NB4 (cell line): ENCODE data around the gene SLC25A5.
A peak's percentile ranks its signal among the peaks of the same experiment; 100 is the strongest.
"Not testable (repeated sequence)": the region's sequence is repeated elsewhere in the genome, so short reads cannot be mapped to it uniquely, and the experiment has no call there.

ENCODE experiments used
- DNase-seq: peaks from one replicate; pipeline ENCODE4 v3.0.0; 2010; ENCODE audit warnings: low read depth
- H3K4me3 ChIP-seq: one replicate; pipeline ENCODE4 v1.5.1; 2011; ENCODE audit warnings: mild to moderate bottlenecking, low read depth, low read length, moderate library complexity
- MYC ChIP-seq: IDR thresholded peaks from 2 replicates; pipeline ENCODE4 v1.6.1; 2011; ENCODE audit warnings: low read depth, low read length
- POLR2A ChIP-seq: IDR thresholded peaks from 2 replicates; pipeline ENCODE4 v1.6.1; 2011; ENCODE audit warnings: mild to moderate bottlenecking; ENCODE audit not compliant: insufficient read length; ENCODE audit errors: extremely low read depth
- TF ChIP-seq, protein P1 (sequence below): IDR thresholded peaks from 2 replicates; pipeline ENCODE4 v1.6.1; 2011; ENCODE audit warnings: low read depth, low read length
- TF ChIP-seq, protein P2 (sequence below): IDR thresholded peaks from one replicate; pipeline ENCODE4 v1.5.1; 2012; ENCODE audit warnings: low read depth, low read length

Gene SLC25A5

DNA sequence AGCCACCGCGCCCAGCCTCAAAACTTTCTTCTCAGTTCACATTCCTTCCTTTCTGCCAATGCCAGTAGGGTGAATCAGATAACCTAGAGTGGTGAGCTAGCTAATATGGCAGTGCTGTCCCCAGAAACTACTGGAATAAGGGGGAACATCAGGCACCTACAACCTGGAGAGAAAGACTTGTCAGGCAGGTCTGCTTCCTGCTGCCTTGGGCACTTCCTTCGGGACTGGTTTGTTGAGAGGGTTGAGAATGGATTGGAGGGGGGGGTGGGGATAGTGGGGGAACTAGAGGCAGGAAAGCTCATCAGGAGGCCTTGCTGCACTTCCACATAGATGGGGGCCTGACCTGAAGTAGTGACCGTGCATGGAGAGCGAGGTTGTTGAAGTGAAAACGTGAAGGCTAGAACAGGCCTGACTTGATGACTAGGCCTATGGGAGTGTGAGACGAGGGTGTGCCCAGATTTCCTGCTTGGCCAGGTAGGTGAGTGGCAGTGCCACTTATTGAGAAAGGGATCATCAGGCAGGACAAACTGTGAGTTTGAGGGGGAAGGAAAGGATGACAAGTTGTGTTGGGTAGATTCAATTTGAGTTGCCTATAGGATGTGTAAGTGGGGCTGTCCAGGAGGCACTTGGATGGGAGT, 33.4 kb downstream of the SLC25A5 start:
- no peak overlapping the region for H3K4me3 ChIP-seq
- no peak for TF ChIP-seq POLR2A
- no peak for TF ChIP-seq MYC
- TF ChIP-seq, protein P1, sequence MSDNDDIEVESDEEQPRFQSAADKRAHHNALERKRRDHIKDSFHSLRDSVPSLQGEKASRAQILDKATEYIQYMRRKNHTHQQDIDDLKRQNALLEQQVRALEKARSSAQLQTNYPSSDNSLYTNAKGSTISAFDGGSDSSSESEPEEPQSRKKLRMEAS, result no peak
- TF ChIP-seq, protein P2, sequence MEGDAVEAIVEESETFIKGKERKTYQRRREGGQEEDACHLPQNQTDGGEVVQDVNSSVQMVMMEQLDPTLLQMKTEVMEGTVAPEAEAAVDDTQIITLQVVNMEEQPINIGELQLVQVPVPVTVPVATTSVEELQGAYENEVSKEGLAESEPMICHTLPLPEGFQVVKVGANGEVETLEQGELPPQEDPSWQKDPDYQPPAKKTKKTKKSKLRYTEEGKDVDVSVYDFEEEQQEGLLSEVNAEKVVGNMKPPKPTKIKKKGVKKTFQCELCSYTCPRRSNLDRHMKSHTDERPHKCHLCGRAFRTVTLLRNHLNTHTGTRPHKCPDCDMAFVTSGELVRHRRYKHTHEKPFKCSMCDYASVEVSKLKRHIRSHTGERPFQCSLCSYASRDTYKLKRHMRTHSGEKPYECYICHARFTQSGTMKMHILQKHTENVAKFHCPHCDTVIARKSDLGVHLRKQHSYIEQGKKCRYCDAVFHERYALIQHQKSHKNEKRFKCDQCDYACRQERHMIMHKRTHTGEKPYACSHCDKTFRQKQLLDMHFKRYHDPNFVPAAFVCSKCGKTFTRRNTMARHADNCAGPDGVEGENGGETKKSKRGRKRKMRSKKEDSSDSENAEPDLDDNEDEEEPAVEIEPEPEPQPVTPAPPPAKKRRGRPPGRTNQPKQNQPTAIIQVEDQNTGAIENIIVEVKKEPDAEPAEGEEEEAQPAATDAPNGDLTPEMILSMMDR, result no peak
- DNase-seq, result no peak

GRCh38 chrX:119502727-119503483, 34.7 kb downstream of the SLC25A5 start:
- TF ChIP-seq POLR2A (no peak), MYC (no peak)
- TF ChIP-seq, protein P1, result no peak
- TF ChIP-seq, protein P2, result no peak
- no peak for DNase-seq
- H3K4me3 ChIP-seq, result no peak overlapping the region

- no peak overlapping the region for H3K4me3 ChIP-seq
- no peak for DNase-seq
- TF ChIP-seq, protein P2, result no peak
- TF ChIP-seq POLR2A, result no peak
- TF ChIP-seq, protein P1, result no peak
- TF ChIP-seq MYC, result no peak
Observed at GRCh38 chrX:119503484-119503861, 35.2 kb downstream of the SLC25A5 start.

GRCh38 chrX:119505145-119505544, 36.9 kb downstream of the SLC25A5 start:
- DNase-seq, H3K4me3 ChIP-seq: not testable (repeated sequence)

DNA sequence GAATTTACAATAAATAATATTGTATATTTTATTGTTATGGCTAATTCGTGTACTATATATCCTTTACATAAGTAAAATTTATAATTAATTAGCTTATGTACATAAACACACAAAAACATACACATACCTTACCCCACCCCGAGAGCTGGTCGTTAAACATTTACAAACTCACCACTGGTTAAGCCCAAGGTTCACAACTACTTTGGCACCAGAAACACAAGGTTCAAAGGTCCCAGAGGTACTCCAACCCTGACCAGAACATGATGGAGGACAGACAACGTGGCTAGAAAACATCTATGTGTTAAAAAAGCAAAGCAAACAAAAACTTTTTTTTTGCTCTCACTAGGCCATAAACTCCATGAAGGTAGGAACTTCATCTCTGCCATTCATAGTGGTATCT, 37.7 kb downstream of the SLC25A5 start:
- DNase-seq, result no peak
- no peak overlapping the region for H3K4me3 ChIP-seq
- no peak for TF ChIP-seq MYC
- TF ChIP-seq, protein P1, result no peak

DNA sequence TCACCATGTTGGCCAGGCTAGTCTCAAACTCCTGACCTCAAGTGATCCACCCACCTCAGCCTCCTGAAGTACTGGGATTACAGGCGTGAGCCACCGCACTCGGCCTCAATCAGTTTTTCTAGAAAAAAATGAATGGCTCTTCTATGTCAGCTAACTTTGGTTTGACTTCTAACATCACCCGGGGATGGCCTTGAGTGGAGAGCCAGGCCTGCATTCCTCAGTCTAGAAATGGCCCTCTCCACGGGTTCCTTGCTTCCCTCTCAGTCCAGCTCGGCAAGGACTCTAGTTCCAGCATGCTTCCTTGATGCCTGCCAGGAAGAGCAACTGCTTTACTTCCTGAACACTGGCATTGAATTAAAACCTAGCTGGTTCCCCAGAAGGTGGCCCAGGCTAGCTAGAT, 39.0 kb downstream of the SLC25A5 start:
- H3K4me3 ChIP-seq, result no peak overlapping the region
- DNase-seq, result no peak
- TF ChIP-seq, protein P1, result no peak

GRCh38 chrX:119512146-119512800, 44.0 kb downstream of the SLC25A5 start:
- no peak overlapping the region for H3K4me3 ChIP-seq
- TF ChIP-seq, protein P1, result 0 out of 2 replicates have a peak, but pooled peaks have one; percentile 14
- TF ChIP-seq, protein P2, result peak; percentile 59
- TF ChIP-seq POLR2A (no peak), MYC (no peak; the same call in 1 of the 2 replicates)
- DNase-seq, result peak; percentile 70
